HFFc6 (cell line): ENCODE measurements around the gene CREM. TPM values are rescaled to one million over a fixed set of nuclear protein-coding genes. Genes with fewer than 3 reads are reported as not detected.

ENCODE experiments used
- DNase-seq: peaks from one replicate; pipeline ENCODE4 v3.0.0-alpha.2; 2018
- H3K27ac Mint-ChIP-seq: 2 replicates; pipeline ENCODE4 v1.8.0; 2020; ENCODE audit warnings: mild to moderate bottlenecking, mixed read lengths
- H3K27me3 Mint-ChIP-seq: 2 replicates; pipeline ENCODE4 v1.8.0; 2021; ENCODE audit warnings: mild to moderate bottlenecking, moderate library complexity, mixed read lengths; ENCODE audit not compliant: insufficient read depth
- H3K36me3 Mint-ChIP-seq: 2 replicates; pipeline ENCODE4 v1.8.0; 2021; ENCODE audit warnings: low read depth, mixed read lengths
- H3K4me1 Mint-ChIP-seq: 2 replicates; pipeline ENCODE4 v1.8.0; 2020; ENCODE audit warnings: low read depth, mixed read lengths
- H3K4me3 Mint-ChIP-seq: 2 replicates; pipeline ENCODE4 v1.8.0; 2020; ENCODE audit warnings: mild to moderate bottlenecking, moderate library complexity, mixed read lengths
- H3K9me3 Mint-ChIP-seq: 2 replicates; pipeline ENCODE4 v1.8.0; 2020; ENCODE audit warnings: mild to moderate bottlenecking, mixed read lengths
- CTCF ChIP-seq: fragments of 200-600 bp; sonication (generic); IDR thresholded peaks from 2 replicates; pipeline ENCODE4 v1.5.0; 2021; ENCODE audit warnings: antibody characterized with exemption, mild to moderate bottlenecking
- total RNA-seq, 6 experiments: library from RNA; stranded (reverse); fragmentation: NEBNext Ultra II Directional; extraction: Animal tissue kit (Norgen Biotek cat#: 25700); gene quantifications; 2 replicates in 1 of 6; 3 replicates in 5 of 6; pipeline ENCODE4 v1.2.3, GENCODE V29; 2021

The CREM gene
- total RNA-seq, 6 experiments from 2014 or later, result 21.1 to 34.0 (median 30.2) TPM

- H3K4me1 Mint-ChIP-seq, result peaks cover 8% of the 10 kb centered on the region; the same call in 1 of the 2 replicates
- TF ChIP-seq CTCF, result no peak
- H3K36me3 Mint-ChIP-seq, result no peaks in the 10 kb centered on the region
- no peak overlapping the region for H3K27ac Mint-ChIP-seq
- no peaks in the 10 kb centered on the region for H3K27me3 Mint-ChIP-seq
- no peak for DNase-seq
- no peak overlapping the region for H3K4me3 Mint-ChIP-seq
- no peaks in the 10 kb centered on the region for H3K9me3 Mint-ChIP-seq
Observed at GRCh38 chr10:35208536-35208935, 81.9 kb downstream of the CREM start.

DNA sequence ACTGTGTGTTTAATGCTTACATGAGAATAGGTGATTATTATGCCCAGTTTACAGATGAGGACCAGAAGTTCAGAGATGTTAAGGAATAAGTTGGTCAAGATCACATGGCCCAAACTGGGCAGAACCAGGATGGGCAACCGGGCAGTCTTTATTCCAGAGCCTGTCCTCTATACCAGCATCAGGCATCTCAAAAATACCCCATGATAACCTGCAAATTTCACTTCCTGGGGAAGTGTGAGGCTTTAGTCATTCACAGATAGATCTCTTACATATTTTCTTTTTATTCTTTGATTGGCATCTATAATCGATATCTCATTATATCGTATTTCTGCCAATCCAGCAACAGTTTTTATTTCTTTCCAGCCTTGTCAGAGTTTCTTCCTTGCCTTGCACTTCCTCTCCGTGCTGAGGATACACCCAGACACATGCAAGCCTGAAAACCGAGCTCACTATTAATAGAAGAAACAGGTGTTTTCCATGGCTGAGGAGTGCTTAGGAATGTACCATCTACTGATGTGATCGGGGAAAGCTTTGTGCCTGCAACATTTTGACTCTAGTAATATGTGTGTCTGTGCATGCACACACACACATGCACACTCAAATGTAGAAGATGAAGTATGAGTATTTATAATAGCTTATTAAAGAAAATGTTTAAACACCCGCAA is 82.4 kb downstream of the CREM start:
- no peak for DNase-seq
- no peak for TF ChIP-seq CTCF
- H3K4me3 Mint-ChIP-seq, result no peak overlapping the region
- H3K36me3 Mint-ChIP-seq, result no peaks in the 10 kb centered on the region
- H3K9me3 Mint-ChIP-seq, result no peaks in the 10 kb centered on the region
- H3K27ac Mint-ChIP-seq, result no peak overlapping the region
- no peaks in the 10 kb centered on the region for H3K27me3 Mint-ChIP-seq
- peaks cover 8% of the 10 kb centered on the region; the same call in 1 of the 2 replicates for H3K4me1 Mint-ChIP-seq

DNA sequence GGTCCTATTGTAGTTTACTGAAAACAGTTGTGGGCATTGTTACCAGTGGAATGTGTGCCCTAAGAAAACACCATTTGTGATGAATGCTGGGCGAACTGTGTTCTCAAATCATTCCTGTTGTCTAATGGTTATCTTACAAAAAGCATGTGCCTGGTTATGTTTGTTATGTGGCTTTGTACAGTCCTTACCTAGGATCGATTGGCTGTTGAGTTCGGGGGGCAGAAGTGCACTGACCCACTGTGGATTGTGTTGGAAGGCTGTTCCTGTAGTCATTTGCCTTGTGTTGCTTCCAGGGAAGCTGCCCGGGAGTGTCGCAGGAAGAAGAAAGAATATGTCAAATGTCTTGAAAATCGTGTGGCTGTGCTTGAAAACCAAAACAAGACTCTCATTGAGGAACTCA is 84.3 kb downstream of the CREM start:
- H3K27ac Mint-ChIP-seq, result no peak overlapping the region
- H3K4me1 Mint-ChIP-seq, result peaks cover 8% of the 10 kb centered on the region; the same call in 1 of the 2 replicates
- DNase-seq, result no peak
- no peaks in the 10 kb centered on the region for H3K36me3 Mint-ChIP-seq
- H3K4me3 Mint-ChIP-seq, result no peak overlapping the region
- H3K9me3 Mint-ChIP-seq, result no peaks in the 10 kb centered on the region
- H3K27me3 Mint-ChIP-seq, result no peaks in the 10 kb centered on the region
- no peak for TF ChIP-seq CTCF

DNA sequence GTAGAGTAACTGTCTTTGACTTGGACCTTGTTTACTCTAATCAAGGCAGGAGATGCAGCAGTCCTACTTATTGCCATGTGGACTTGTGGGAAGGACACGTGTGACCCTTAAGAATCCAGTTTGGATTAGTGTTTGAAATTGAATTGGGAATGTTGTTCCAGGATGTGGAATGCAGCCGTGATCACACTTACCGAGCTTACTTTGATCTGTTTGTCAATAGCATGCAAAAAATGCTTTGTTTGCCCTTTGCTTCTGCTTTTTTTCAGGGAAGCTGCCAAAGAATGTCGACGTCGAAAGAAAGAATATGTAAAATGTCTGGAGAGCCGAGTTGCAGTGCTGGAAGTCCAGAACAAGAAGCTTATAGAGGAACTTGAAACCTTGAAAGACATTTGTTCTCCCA is 84.7 kb downstream of the CREM start:
- Mint-ChIP-seq H3K4me3 (no peak overlapping the region), H3K27me3 (no peaks in the 10 kb centered on the region), H3K36me3 (no peaks in the 10 kb centered on the region), H3K27ac (no peak overlapping the region), H3K4me1 (peaks cover 8% of the 10 kb centered on the region; the same call in 1 of the 2 replicates), H3K9me3 (no peaks in the 10 kb centered on the region)
- TF ChIP-seq CTCF, result no peak
- DNase-seq, result no peak

- no peak for DNase-seq
- no peaks in the 10 kb centered on the region for H3K27me3 Mint-ChIP-seq
- no peaks in the 10 kb centered on the region for H3K9me3 Mint-ChIP-seq
- no peak overlapping the region for H3K4me3 Mint-ChIP-seq
- TF ChIP-seq CTCF, result no peak
- H3K4me1 Mint-ChIP-seq, result peaks cover 8% of the 10 kb centered on the region; the same call in 1 of the 2 replicates
- no peaks in the 10 kb centered on the region for H3K36me3 Mint-ChIP-seq
- H3K27ac Mint-ChIP-seq, result no peak overlapping the region
Observed at GRCh38 chr10:35212856-35213255, 86.2 kb downstream of the CREM start.
